Kidney (tissue), 14 donors: ENCODE data around the gene PLEKHG3. TPM values are rescaled to one million over a fixed set of nuclear protein-coding genes. Genes with fewer than 3 reads are reported as not detected.

Source experiments
- DNase-seq, 5 donors: peaks; one replicate each; pipeline ENCODE4 v3.0.0-alpha.2; 2013 to 2020
- FAIRE-seq: peaks from 2 replicates; lab custom pipeline; 2012; peaks lifted over from hg19 to GRCh38; lab: Jason Lieb, UNC
- H3K27ac ChIP-seq, 2 donors: one replicate each; pipeline ENCODE4 v1.7.0; 2013; ENCODE audit warnings: low read depth in 2 of 2, low read length in 2 of 2, inconsistent platforms in 1 of 2
- H3K27me3 ChIP-seq: one replicate; pipeline ENCODE4 v1.7.1; 2013; ENCODE audit warnings: low read length, inconsistent platforms; ENCODE audit not compliant: control insufficient read depth, insufficient read depth
- H3K36me3 ChIP-seq, 3 donors: one replicate each; pipeline versions ENCODE4 v1.7.0 to v1.7.1; 2013; ENCODE audit warnings: low read length in 3 of 3, control low read depth in 1 of 3, inconsistent platforms in 1 of 3; ENCODE audit not compliant: insufficient read depth in 3 of 3, control insufficient read depth in 2 of 3
- H3K4me1 ChIP-seq, 3 donors: one replicate each; pipeline versions ENCODE4 v1.7.0 to v1.7.1; 2013; ENCODE audit warnings: low read length in 3 of 3, inconsistent platforms in 1 of 3, low read depth in 1 of 3; ENCODE audit not compliant: control insufficient read depth in 2 of 3, insufficient read depth in 2 of 3
- H3K4me3 ChIP-seq, 3 donors: one replicate each; pipeline versions ENCODE4 v1.7.0 to v1.8.1; 2013; ENCODE audit warnings: low read length in 3 of 3, control low read depth in 1 of 3, inconsistent platforms in 1 of 3
- H3K9ac ChIP-seq, 3 donors: one replicate each; pipeline versions ENCODE4 v1.7.0 to v1.7.1; 2013; ENCODE audit warnings: low read length in 3 of 3, control low read depth in 1 of 3, inconsistent platforms in 1 of 3
- H3K9me3 ChIP-seq, 3 donors: one replicate each; pipeline versions ENCODE4 v1.7.0 to v1.7.1; 2013; ENCODE audit warnings: low read length in 3 of 3, control low read depth in 1 of 3, inconsistent platforms in 1 of 3; ENCODE audit not compliant: control insufficient read depth in 2 of 3, insufficient read depth in 1 of 3
- CTCF ChIP-seq: IDR thresholded peaks from 3 replicates; pipeline ENCODE4 v1.5.1; 2012; ENCODE audit warnings: mild to moderate bottlenecking, moderate library complexity, borderline replicate concordance; ENCODE audit not compliant: insufficient read depth; ENCODE audit errors: extremely low read depth
- intact Hi-C: fragments of 100-400 bp; cut with DNase I; formaldehyde crosslinking; loops from one replicate; pipeline ENCODE4 v1.11.1; 2022
- polyA plus RNA-seq: library from polyadenylated mRNA; stranded (reverse); fragments of 350-450 nt; fragmentation: Illumina TruSeq; extraction: RNeasy Lipid Tissue Mini Kit (QIAGEN cat#74804); gene quantifications from one replicate; pipeline ENCODE4 v1.2.3, GENCODE V29; 2014; ENCODE audit warnings: low read depth, low replicate concordance; ENCODE audit not compliant: insufficient read depth
- total RNA-seq: library from RNA; stranded (reverse); fragmentation: NEBNext Ultra II Directional; extraction: Animal tissue kit (Norgen Biotek cat#: 25700); gene quantifications from one replicate; pipeline ENCODE4 v1.2.1, GENCODE V29; 2021
- donor health status: control.
- donor health status: control.
- donor health status: control.
- donor health status: control.
- donor health status: control.
- donor health status: DM: yes; HTN: yes; CAD: no.
- donor health status: Normal renal cell carcinoma (clear cell type).

The PLEKHG3 gene
- total and polyA plus RNA-seq, 2 donors from 2014 or later: 51.9 to 127 TPM

- Histone ChIP-seq H3K27me3 (no peaks in the 10 kb centered on the region), H3K4me3 (no peak overlapping the region), H3K27ac (peak overlapping the region; percentile 91 to 94), H3K9ac (peak overlapping the region in 1 of 3 donors; percentile 37), H3K36me3 (no peaks in the 10 kb centered on the region), H3K9me3 (no peaks in the 10 kb centered on the region), H3K4me1 (peaks cover 11 to 32% (median 31%) of the 10 kb centered on the region in 3 donors)
- no peak for FAIRE-seq
- TF ChIP-seq CTCF: peak; percentile 21
- intact Hi-C loops: no loop called here
- DNase-seq: peak; percentile 66 to 85 (median 72)
Observed at GRCh38 chr14:64683264-64683663, 21.0 kb upstream of the PLEKHG3 start.

DNA sequence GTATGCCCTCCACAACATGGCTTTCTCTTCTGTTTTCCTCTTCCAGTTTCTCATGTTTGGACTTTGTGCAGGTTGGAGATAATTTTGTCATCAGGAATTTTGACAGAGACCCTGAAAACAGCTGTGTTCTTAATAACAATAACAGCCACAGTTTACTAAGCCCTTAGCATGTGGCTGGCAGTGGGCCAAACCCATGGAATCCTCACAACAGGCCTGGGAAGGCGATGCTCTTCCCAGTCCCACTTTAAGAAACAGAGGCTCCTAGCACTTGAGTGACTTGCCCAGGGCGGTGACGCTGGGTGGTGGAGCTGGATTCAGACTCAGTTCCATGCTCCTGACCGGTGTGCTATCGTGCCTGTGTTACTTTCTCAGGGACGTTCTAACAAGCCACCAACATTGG lies 20.1 kb upstream of the PLEKHG3 start:
- no peak for FAIRE-seq

GRCh38 chr14:64685371-64686281 lies 18.6 kb upstream of the PLEKHG3 start:
- Histone ChIP-seq H3K27ac (no peak overlapping the region), H3K9me3 (no peaks in the 10 kb centered on the region), H3K4me1 (peaks cover 8 to 25% (median 20%) of the 10 kb centered on the region in 3 donors), H3K9ac (no peak overlapping the region), H3K36me3 (no peaks in the 10 kb centered on the region), H3K27me3 (no peaks in the 10 kb centered on the region), H3K4me3 (no peak overlapping the region)
- FAIRE-seq (no peak), DNase-seq (peak in 4 of 5 donors; percentile 83 to 92 (median 90))
- no peak for TF ChIP-seq CTCF
- intact Hi-C loops: no loop called here

More for the DNA sequence above, 20.1 kb upstream of the PLEKHG3 start:
- H3K27me3 ChIP-seq: no peaks in the 10 kb centered on the region
- H3K27ac ChIP-seq: no peak overlapping the region
- peaks cover 11 to 32% (median 31%) of the 10 kb centered on the region in 3 donors for H3K4me1 ChIP-seq
- H3K4me3 ChIP-seq: no peak overlapping the region
- intact Hi-C loops: no loop called here
- peak in 1 of 5 donors; percentile 72 for DNase-seq
- H3K36me3 ChIP-seq: no peaks in the 10 kb centered on the region
- no peak for TF ChIP-seq CTCF
- no peak overlapping the region for H3K9ac ChIP-seq
- no peaks in the 10 kb centered on the region for H3K9me3 ChIP-seq
